Gastrocnemius medialis (tissue), 4 donors: ENCODE results near the gene AFAP1L2. TPM values are rescaled to one million over a fixed set of nuclear protein-coding genes. Genes with fewer than 3 reads are reported as not detected.

ENCODE experiments used
- ATAC-seq, 2 donors: fragments of 150-250 bp; one replicate each; pipeline ENCODE4 v1.9.1; 2016
- DNase-seq, 2 donors: peaks; one replicate each; pipeline ENCODE4 v3.0.0-alpha.2; 2019
- H3K27ac ChIP-seq, 4 donors: fragments of 200-600 bp; sonication (generic); 1 replicate in 1 of 4; 2 replicates in 3 of 4; pipeline ENCODE4 v1.5.1; 2016 to 2018; ENCODE audit warnings: mild to moderate bottlenecking in 2 of 4, moderate library complexity in 1 of 4
- H3K27me3 ChIP-seq, 3 donors: fragments of 200-600 bp; sonication (generic) in 2 of 3; 1 replicate in 1 of 3; 2 replicates in 2 of 3; pipeline versions ENCODE4 v1.5.1 to v1.6.0; 2016 to 2019; ENCODE audit warnings: mild to moderate bottlenecking in 1 of 3, moderate library complexity in 1 of 3
- H3K36me3 ChIP-seq, 2 donors: fragments of 200-600 bp; sonication (generic) in 1 of 2; one replicate each; pipeline ENCODE4 v1.5.1; 2017 to 2018
- H3K4me1 ChIP-seq, 2 donors: fragments of 200-600 bp; sonication (generic) in 1 of 2; one replicate each; pipeline ENCODE4 v1.5.1; 2016 to 2017; ENCODE audit warnings: mild to moderate bottlenecking in 2 of 2
- H3K4me3 ChIP-seq, 4 donors: fragments of 200-600 bp; sonication (generic) in 3 of 4; 1 replicate in 1 of 4; 2 replicates in 3 of 4; pipeline ENCODE4 v1.5.1; 2016 to 2019; ENCODE audit warnings: mild to moderate bottlenecking in 2 of 4
- H3K9me3 ChIP-seq, 3 donors: fragments of 200-600 bp; sonication (generic) in 2 of 3; 1 replicate in 1 of 3; 2 replicates in 2 of 3; pipeline ENCODE4 v1.5.1; 2016 to 2019
- POLR2A ChIP-seq, 2 donors: fragments of 450-650 bp; IDR thresholded peaks; one replicate each; pipeline ENCODE4 v1.6.1; 2017; ENCODE audit warnings: antibody characterized with exemption in 2 of 2, mild to moderate bottlenecking in 2 of 2, moderate library complexity in 2 of 2
- in situ Hi-C, 4 donors: fragments of 200-750 bp; cut with MboI; loops; one replicate each; pipeline versions ENCODE4 v1.15.0 to v1.8.0; 2017; ENCODE audit warnings: low sequenced_read_pairs in 4 of 4
- intact Hi-C: fragments of 100-400 bp; cut with DNase I; formaldehyde crosslinking; loops from one replicate; pipeline ENCODE4 v1.15.1; 2023; ENCODE audit warnings: low total_unique reads
- total RNA-seq, 4 donors: library from RNA; depleted of rRNA; stranded (reverse); fragments of >200 nt; gene quantifications; one replicate each; pipeline versions ENCODE4 v1.1.0 to v1.2.3, GENCODE V29; 2016
- TF ChIP-seq, protein P1 (sequence below), 5 experiments: fragments of 450-650 bp in 3 of 5; fragments of 200-600 bp in 2 of 5; sonication (generic) in 2 of 5; IDR thresholded peaks in 4 of 5; conservative IDR thresholded peaks in 1 of 5; 1 replicate in 4 of 5; 2 replicates in 1 of 5; pipeline ENCODE4 v1.5.1; 2016 to 2019; ENCODE audit warnings: antibody characterized with exemption in 5 of 5, mild to moderate bottlenecking in 3 of 5, moderate library complexity in 3 of 5

Gene AFAP1L2
- total RNA-seq, 4 donors from 2014 or later: 1.3 to 3.5 (median 2.1) TPM

DNA sequence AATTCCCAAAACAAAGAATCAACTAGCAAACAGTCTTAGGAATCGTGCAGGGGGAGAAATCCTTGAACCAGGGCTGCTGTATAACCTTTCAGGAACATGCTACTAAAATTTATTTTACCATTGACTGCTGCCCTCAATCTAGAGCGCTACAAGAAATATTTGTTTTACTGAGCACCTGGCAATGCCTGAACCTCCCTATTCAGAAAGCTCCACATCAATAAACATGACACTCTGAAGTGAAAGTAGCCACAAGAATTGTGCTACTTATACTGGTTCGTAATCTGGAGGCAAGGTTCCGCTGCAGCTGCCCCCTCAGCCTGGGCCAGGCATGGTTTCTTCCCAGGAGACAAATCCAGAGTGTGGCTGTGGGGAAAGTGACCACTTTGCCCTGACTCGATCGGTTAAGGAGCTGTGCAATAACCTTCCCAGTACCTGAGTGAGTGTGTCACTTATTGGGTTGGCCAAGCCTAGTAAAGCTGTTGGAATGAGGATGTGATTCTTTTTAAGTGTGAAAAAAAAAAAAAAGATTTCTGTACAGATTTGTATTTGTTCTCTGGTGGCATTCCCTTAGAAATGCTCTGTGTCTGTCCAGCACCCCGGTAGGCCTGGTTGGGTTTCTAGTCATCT lies 157.5 kb downstream of the AFAP1L2 start:
- no peaks in the 10 kb centered on the region for H3K36me3 ChIP-seq
- H3K9me3 ChIP-seq: no peaks in the 10 kb centered on the region
- intact Hi-C loops: no loop called here
- DNase-seq (no peak), ATAC-seq (no peak)
- H3K27ac ChIP-seq: no peak overlapping the region
- H3K4me1 ChIP-seq: peaks cover 0 to 7% of the 10 kb centered on the region in 2 donors
- no peak overlapping the region for H3K4me3 ChIP-seq
- no peaks in the 10 kb centered on the region for H3K27me3 ChIP-seq
- in situ Hi-C loops: no loop called here
- TF ChIP-seq, protein P1, sequence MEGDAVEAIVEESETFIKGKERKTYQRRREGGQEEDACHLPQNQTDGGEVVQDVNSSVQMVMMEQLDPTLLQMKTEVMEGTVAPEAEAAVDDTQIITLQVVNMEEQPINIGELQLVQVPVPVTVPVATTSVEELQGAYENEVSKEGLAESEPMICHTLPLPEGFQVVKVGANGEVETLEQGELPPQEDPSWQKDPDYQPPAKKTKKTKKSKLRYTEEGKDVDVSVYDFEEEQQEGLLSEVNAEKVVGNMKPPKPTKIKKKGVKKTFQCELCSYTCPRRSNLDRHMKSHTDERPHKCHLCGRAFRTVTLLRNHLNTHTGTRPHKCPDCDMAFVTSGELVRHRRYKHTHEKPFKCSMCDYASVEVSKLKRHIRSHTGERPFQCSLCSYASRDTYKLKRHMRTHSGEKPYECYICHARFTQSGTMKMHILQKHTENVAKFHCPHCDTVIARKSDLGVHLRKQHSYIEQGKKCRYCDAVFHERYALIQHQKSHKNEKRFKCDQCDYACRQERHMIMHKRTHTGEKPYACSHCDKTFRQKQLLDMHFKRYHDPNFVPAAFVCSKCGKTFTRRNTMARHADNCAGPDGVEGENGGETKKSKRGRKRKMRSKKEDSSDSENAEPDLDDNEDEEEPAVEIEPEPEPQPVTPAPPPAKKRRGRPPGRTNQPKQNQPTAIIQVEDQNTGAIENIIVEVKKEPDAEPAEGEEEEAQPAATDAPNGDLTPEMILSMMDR (IDR thresholded peaks at IDR 0.05 in 4 of 5, conservative IDR thresholded peaks at IDR 0.05 in 1 of 5): no peak
- TF ChIP-seq POLR2A (IDR thresholded peaks at IDR 0.05): no peak

- in situ Hi-C loops: no loop called here
- ATAC-seq (no peak), DNase-seq (no peak)
- Histone ChIP-seq H3K4me1 (peaks cover 0 to 4% of the 10 kb centered on the region in 2 donors), H3K27ac (no peak overlapping the region), H3K27me3 (peaks cover 0 to under 1% (median 0%) of the 10 kb centered on the region in 3 donors), H3K36me3 (no peaks in the 10 kb centered on the region), H3K9me3 (no peaks in the 10 kb centered on the region), H3K4me3 (no peak overlapping the region)
- intact Hi-C loops: no loop called here
- no peak for TF ChIP-seq POLR2A (IDR thresholded peaks at IDR 0.05)
- TF ChIP-seq, protein P1 (IDR thresholded peaks at IDR 0.05 in 4 of 5, conservative IDR thresholded peaks at IDR 0.05 in 1 of 5): no peak
Measured at GRCh38 chr10:114245121-114245791, 159.0 kb downstream of the AFAP1L2 start.

Other genes starting within 250 kb of the AFAP1L2 start
- 10 to 100 TPM in 2 of 4 donors, 1 to 10 TPM in 2; 8.8 to 14.5 (median 9.8) TPM for gene CCDC186, start 230.3 kb downstream of the AFAP1L2 start, total RNA-seq
- gene TDRD1, start 225.1 kb downstream of the AFAP1L2 start, total RNA-seq: under 1 TPM in 1 of 4 donors, not detected in 3; 0.10 TPM
- gene VWA2, start 165.2 kb downstream of the AFAP1L2 start, total RNA-seq: under 1 TPM in 1 of 4 donors, not detected in 3; 0.20 TPM